Endometrium (tissue), 2 donors: ENCODE results near the gene DMPK.
"Not testable (repeated sequence)": the region's sequence is repeated elsewhere in the genome, so short reads cannot be mapped to it uniquely, and the experiment has no call there.

Experiments
- FAIRE-seq: peaks from 2 replicates; lab custom pipeline; 2012; peaks lifted over from hg19 to GRCh38; lab: Jason Lieb, UNC
- donor health status: control.
- donor health status: control.

The DMPK gene

GRCh38 chr19:45815481-45816216 is 33.4 kb upstream of the DMPK start:
- FAIRE-seq: no peak

- no peak for FAIRE-seq
These were observed 32.7 kb upstream of the DMPK start, which contains the start of gene RSPH6A for GRCh38 chr19:45814851-45815480. Gene RSPH6A (minus strand): TSS chr19:45815308. CDS start chr19:45815176, 132 bp downstream.

- no peak for FAIRE-seq
These were observed 32.0 kb upstream of the DMPK start for GRCh38 chr19:45814166-45814780.

- no peak for FAIRE-seq
These were observed 30.0 kb upstream of the DMPK start for GRCh38 chr19:45812297-45812696.

- FAIRE-seq: no peak
These were observed 27.4 kb upstream of the DMPK start for GRCh38 chr19:45809643-45810159.

- FAIRE-seq: no peak
These were observed 23.4 kb upstream of the DMPK start for GRCh38 chr19:45805719-45806118.

- FAIRE-seq: no peak
These were observed 22.6 kb upstream of the DMPK start for GRCh38 chr19:45804959-45805230.

- no peak for FAIRE-seq
These were observed 22.1 kb upstream of the DMPK start for GRCh38 chr19:45804140-45804958.

- no peak for FAIRE-seq
These were observed 19.4 kb upstream of the DMPK start for GRCh38 chr19:45801603-45802175.

GRCh38 chr19:45800070-45800553 is 17.8 kb upstream of the DMPK start:
- no peak for FAIRE-seq

GRCh38 chr19:45799541-45799940 is 17.3 kb upstream of the DMPK start:
- FAIRE-seq: not testable (repeated sequence)

GRCh38 chr19:45798995-45799517 is 16.8 kb upstream of the DMPK start:
- FAIRE-seq: no peak

GRCh38 chr19:45794627-45795026 is 12.3 kb upstream of the DMPK start:
- FAIRE-seq: no peak

- no peak for FAIRE-seq
These were observed 11.6 kb upstream of the DMPK start for GRCh38 chr19:45793876-45794275.

- no peak for FAIRE-seq
These were observed 10.9 kb upstream of the DMPK start for GRCh38 chr19:45793178-45793564.

GRCh38 chr19:45792470-45793177 is 10.3 kb upstream of the DMPK start, which contains the start of gene DMWD:
Gene DMWD (minus strand): TSS chr19:45792845. CDS start chr19:45792756, 89 bp downstream.
- peak; percentile 93 for FAIRE-seq

GRCh38 chr19:45791744-45792469 is 9.6 kb upstream of the DMPK start:
- FAIRE-seq: no peak

GRCh38 chr19:45790942-45791341 is 8.7 kb upstream of the DMPK start:
- no peak for FAIRE-seq

- no peak for FAIRE-seq
These were observed 6.9 kb upstream of the DMPK start for GRCh38 chr19:45789035-45789786.

- no peak for FAIRE-seq
These were observed 4.2 kb upstream of the DMPK start for GRCh38 chr19:45786533-45786894.
